ENCODE results near the gene DTNA. TPM values are rescaled to one million over a fixed set of nuclear protein-coding genes. Genes with fewer than 3 reads are reported as not detected.

DTNA gene
- total RNA-seq, 1 experiment from 2014 or later, result 7.8 TPM

- no peaks in the 10 kb centered on the region for H4K20me1 ChIP-seq (ENCODE audit: low read length)
Observed at GRCh38 chr18:34841891-34842290, 131.8 kb downstream of the DTNA start.

GRCh38 chr18:34844072-34844471 is 134.0 kb downstream of the DTNA start:
- no peaks in the 10 kb centered on the region for H3K9me3 ChIP-seq (ENCODE audit: low read length)
- no peak for DNase-seq
- no peak overlapping the region for H3K4me3 ChIP-seq (ENCODE audit: low read length)
- ChIA-PET CTCF (no interaction called here), POLR2A (ENCODE audit: unreplicated experiment) (no interaction called here)
- H4K20me1 ChIP-seq (ENCODE audit: low read length), result no peaks in the 10 kb centered on the region
- TF ChIP-seq EZH2 (IDR thresholded peaks at IDR 0.05; ENCODE audit: low read length, unreplicated experiment) (no peak), EZH2phosphoT487 (IDR thresholded peaks at IDR 0.05; ENCODE audit: borderline replicate concordance, low read length) (no peak), CTCF (conservative IDR thresholded peaks at IDR 0.05; ENCODE audit: low read depth, low read length) (no peak)
- H3F3A ChIP-seq (ENCODE audit: low read length, unreplicated experiment), result no peaks in the 10 kb centered on the region
- no peak overlapping the region for H3K27ac ChIP-seq (ENCODE audit: low read length)
- no peaks in the 10 kb centered on the region for H3K4me1 ChIP-seq (ENCODE audit: insufficient read depth, low read length)
- no peak overlapping the region for H3K9ac ChIP-seq (ENCODE audit: low read length)
- no peak overlapping the region for H2AFZ ChIP-seq (ENCODE audit: low read length)
- BruUV-seq (replicated peaks), result no TSS peak
- ATAC-seq, result no peak
- H3K9me2 ChIP-seq (replicated peaks; ENCODE audit: low read length), result no peaks in the 10 kb centered on the region
- no peaks in the 10 kb centered on the region for H3K79me2 ChIP-seq (ENCODE audit: low read length)
- H3K4me2 ChIP-seq (ENCODE audit: low read length), result no peak overlapping the region
- no peaks in the 10 kb centered on the region for H3K27me3 ChIP-seq (ENCODE audit: low read length)
- H3K36me3 ChIP-seq (ENCODE audit: low read depth, low read length), result no peaks in the 10 kb centered on the region
- intact Hi-C loops (cut with micrococcal nuclease), result no loop called here

More at GRCh38 chr18:34841891-34842290, 131.8 kb downstream of the DTNA start:
- ATAC-seq, result no peak
- Histone ChIP-seq H3K9me2 (replicated peaks; ENCODE audit: low read length) (no peaks in the 10 kb centered on the region), H3K27me3 (ENCODE audit: low read length) (no peaks in the 10 kb centered on the region), H3K36me3 (ENCODE audit: low read depth, low read length) (no peaks in the 10 kb centered on the region), H3K4me3 (ENCODE audit: low read length) (no peak overlapping the region), H3K4me2 (ENCODE audit: low read length) (no peak overlapping the region), H3F3A (ENCODE audit: low read length, unreplicated experiment) (no peaks in the 10 kb centered on the region), H3K4me1 (ENCODE audit: insufficient read depth, low read length) (no peaks in the 10 kb centered on the region), H2AFZ (ENCODE audit: low read length) (no peak overlapping the region), H3K9me3 (ENCODE audit: low read length) (no peaks in the 10 kb centered on the region), H3K79me2 (ENCODE audit: low read length) (no peaks in the 10 kb centered on the region), H3K27ac (ENCODE audit: low read length) (no peak overlapping the region), H3K9ac (ENCODE audit: low read length) (no peak overlapping the region)
- TF ChIP-seq EZH2 (IDR thresholded peaks at IDR 0.05; ENCODE audit: low read length, unreplicated experiment) (no peak), EZH2phosphoT487 (IDR thresholded peaks at IDR 0.05; ENCODE audit: borderline replicate concordance, low read length) (no peak), CTCF (conservative IDR thresholded peaks at IDR 0.05; ENCODE audit: low read depth, low read length) (no peak)
- CTCF ChIA-PET, result no interaction called here
- no TSS peak for BruUV-seq (replicated peaks)
- POLR2A ChIA-PET (ENCODE audit: unreplicated experiment), result no interaction called here
- DNase-seq, result no peak
- intact Hi-C loops (cut with micrococcal nuclease), result no loop called here

- no peaks in the 10 kb centered on the region for H3K9me3 ChIP-seq (ENCODE audit: low read length)
- DNase-seq, result no peak
- H3K9me2 ChIP-seq (replicated peaks; ENCODE audit: low read length), result no peaks in the 10 kb centered on the region
- H3K4me3 ChIP-seq (ENCODE audit: low read length), result no peak overlapping the region
- POLR2A ChIA-PET (ENCODE audit: unreplicated experiment), result no interaction called here
- TF ChIP-seq EZH2 (IDR thresholded peaks at IDR 0.05; ENCODE audit: low read length, unreplicated experiment), result no peak
- no peak for TF ChIP-seq CTCF (conservative IDR thresholded peaks at IDR 0.05; ENCODE audit: low read depth, low read length)
- H3K27me3 ChIP-seq (ENCODE audit: low read length), result no peaks in the 10 kb centered on the region
- no peak overlapping the region for H3K4me2 ChIP-seq (ENCODE audit: low read length)
- H2AFZ ChIP-seq (ENCODE audit: low read length), result no peak overlapping the region
- intact Hi-C loops (cut with micrococcal nuclease), result no loop called here
- CTCF ChIA-PET, result no interaction called here
- H3F3A ChIP-seq (ENCODE audit: low read length, unreplicated experiment), result no peaks in the 10 kb centered on the region
- no peaks in the 10 kb centered on the region for H4K20me1 ChIP-seq (ENCODE audit: low read length)
- H3K4me1 ChIP-seq (ENCODE audit: insufficient read depth, low read length), result no peaks in the 10 kb centered on the region
- ATAC-seq, result no peak
- no peak overlapping the region for H3K9ac ChIP-seq (ENCODE audit: low read length)
- no peaks in the 10 kb centered on the region for H3K36me3 ChIP-seq (ENCODE audit: low read depth, low read length)
- no peaks in the 10 kb centered on the region for H3K79me2 ChIP-seq (ENCODE audit: low read length)
- BruUV-seq (replicated peaks), result no TSS peak
- H3K27ac ChIP-seq (ENCODE audit: low read length), result no peak overlapping the region
Observed at GRCh38 chr18:34844732-34845459, 134.8 kb downstream of the DTNA start.

All from PC-3 (cell line).